Keratinocyte (primary cell): ENCODE results near the gene SEC16A. TPM values are rescaled to one million over a fixed set of nuclear protein-coding genes. Genes with fewer than 3 reads are reported as not detected.

Experiments
- DNase-seq: peaks from one replicate; pipeline ENCODE4 v3.0.0-alpha.2; 2011; ENCODE audit warnings: low read depth, missing footprints, low spot score
- FAIRE-seq: peaks from 2 replicates; lab custom pipeline; 2011; peaks lifted over from hg19 to GRCh38; lab: Jason Lieb, UNC
- H2AFZ ChIP-seq: 2 replicates; pipeline ENCODE4 v1.6.0; 2012; ENCODE audit warnings: low read length, control low read depth, inconsistent platforms; ENCODE audit not compliant: control insufficient read depth
- H3K27ac ChIP-seq: 2 replicates; pipeline ENCODE4 v1.5.1; 2011; ENCODE audit warnings: low read length; ENCODE audit not compliant: control insufficient read depth, insufficient read depth
- H3K27me3 ChIP-seq: 3 replicates; pipeline ENCODE4 v1.6.0; 2011; ENCODE audit warnings: low read length; ENCODE audit not compliant: control insufficient read depth, insufficient read depth; ENCODE audit errors: extremely low read depth
- H3K36me3 ChIP-seq, 2 experiments: 2 replicates in 1 of 2; 3 replicates in 1 of 2; pipeline ENCODE4 v1.5.1; 2011; ENCODE audit warnings: low read length in 2 of 2, mild to moderate bottlenecking in 1 of 2; ENCODE audit not compliant: control insufficient read depth in 2 of 2, insufficient read depth in 2 of 2; ENCODE audit errors: extremely low read depth in 1 of 2
- H3K4me1 ChIP-seq: 3 replicates; pipeline ENCODE4 v1.5.1; 2011; ENCODE audit warnings: low read length; ENCODE audit not compliant: control insufficient read depth, insufficient read depth; ENCODE audit errors: extremely low read depth
- H3K4me2 ChIP-seq: 3 replicates; pipeline ENCODE4 v1.6.0; 2011; ENCODE audit warnings: low read depth, low read length; ENCODE audit not compliant: control insufficient read depth, insufficient read depth; ENCODE audit errors: extremely low read depth
- H3K4me3 ChIP-seq, 3 experiments: fragments of 200-600 bp in 1 of 3; sonication (generic) in 1 of 3; 2 replicates in 2 of 3; 3 replicates in 1 of 3; pipeline ENCODE4 v1.5.1; 2011 to 2016; ENCODE audit warnings: low read length in 3 of 3, mild to moderate bottlenecking in 3 of 3, control low read depth in 2 of 3, inconsistent platforms in 1 of 3, low read depth in 1 of 3, mixed read lengths in 1 of 3, mixed run types in 1 of 3, moderate library complexity in 1 of 3; ENCODE audit not compliant: control insufficient read depth in 2 of 3, insufficient read depth in 2 of 3; ENCODE audit errors: extremely low read depth in 1 of 3
- H3K79me2 ChIP-seq: 2 replicates; pipeline ENCODE4 v1.6.0; 2012; ENCODE audit warnings: low read length; ENCODE audit not compliant: control insufficient read depth, insufficient read depth
- H3K9ac ChIP-seq: 3 replicates; pipeline ENCODE4 v1.6.0; 2011; ENCODE audit warnings: low read length; ENCODE audit not compliant: control insufficient read depth, insufficient read depth; ENCODE audit errors: extremely low read depth
- H3K9me1 ChIP-seq: 3 replicates; pipeline ENCODE4 v1.6.0; 2011; ENCODE audit warnings: low read length; ENCODE audit not compliant: control insufficient read depth, insufficient read depth; ENCODE audit errors: extremely low read depth
- H3K9me3 ChIP-seq: 2 replicates; pipeline ENCODE4 v1.5.1; 2012; ENCODE audit warnings: low read depth, low read length; ENCODE audit not compliant: control insufficient read depth
- H4K20me1 ChIP-seq: 3 replicates; pipeline ENCODE4 v1.6.0; 2011; ENCODE audit warnings: low read length; ENCODE audit not compliant: control insufficient read depth, insufficient read depth; ENCODE audit errors: extremely low read depth
- CTCF ChIP-seq, 3 experiments: IDR thresholded peaks in 1 of 3; conservative IDR thresholded peaks in 1 of 3; optimal IDR thresholded peaks in 1 of 3; 2 replicates in 2 of 3; 3 replicates in 1 of 3; pipeline versions ENCODE3 to v1.5.1; 2011; ENCODE audit warnings: low read length in 3 of 3, mild to moderate bottlenecking in 3 of 3, moderate library complexity in 2 of 3, control low read depth in 1 of 3, inconsistent platforms in 1 of 3; ENCODE audit not compliant: insufficient read depth in 2 of 3; ENCODE audit errors: extremely low read depth in 1 of 3
- EZH2 ChIP-seq: IDR thresholded peaks from one replicate; pipeline ENCODE4 v1.6.1; 2012; ENCODE audit warnings: inconsistent platforms, mild to moderate bottlenecking, low read length, moderate library complexity
- dilution Hi-C: fragments of 300-500 bp; cut with MboI; formaldehyde crosslinking; loops from one replicate; pipeline ENCODE4 v1.7.0; 2020; ENCODE audit warnings: low sequenced_read_pairs; ENCODE audit not compliant: extremely low pct_ligation_motif_present
- polyA plus RNA-seq, 5 experiments: library from polyadenylated mRNA; depleted of rRNA in 3 of 5; stranded (reverse) in 3 of 5; stranded (forward) in 1 of 5; unstranded in 1 of 5; fragments of >200 nt; gene quantifications; 1 replicate in 1 of 5; 2 replicates in 3 of 5; 3 replicates in 1 of 5; pipeline versions ENCODE4 v1.2.1 to v1.2.3, GENCODE V29; 2011 to 2012; ENCODE audit warnings: missing spikeins in 2 of 5, low read depth in 1 of 5, low replicate concordance in 1 of 5

The SEC16A gene
- polyA plus RNA-seq, 1 donor (not counting 4 experiments of a cell fraction or from before 2014, with no cell fraction given) = 15.8 TPM

GRCh38 chr9:136515276-136515675, 32.4 kb upstream of the SEC16A start:
- no peak overlapping the region for H3K27ac ChIP-seq
- DNase-seq = no peak
- no peaks in the 10 kb centered on the region for H3K27me3 ChIP-seq

GRCh38 chr9:136514022-136514714, 31.3 kb upstream of the SEC16A start:
- H3K4me3 ChIP-seq = no peak overlapping the region
- peaks cover 13% of the 10 kb centered on the region for H4K20me1 ChIP-seq
- H3K27ac ChIP-seq = no peak overlapping the region
- FAIRE-seq = no peak
- H3K4me1 ChIP-seq = no peaks in the 10 kb centered on the region
- dilution Hi-C loops = no loop called here
- H3K9ac ChIP-seq = no peak overlapping the region
- no peak overlapping the region for H3K4me2 ChIP-seq
- H2AFZ ChIP-seq = no peak overlapping the region
- H3K9me1 ChIP-seq = no peaks in the 10 kb centered on the region
- H3K79me2 ChIP-seq = peaks cover 24% of the 10 kb centered on the region
- TF ChIP-seq EZH2 (no peak), CTCF (optimal IDR thresholded peaks at IDR 0.05 in 1 of 3, IDR thresholded peaks at IDR 0.05 in 1 of 3, conservative IDR thresholded peaks at IDR 0.05 in 1 of 3; ENCODE audit: extremely low read depth in 1 of 3, insufficient read depth in 2 of 3, low read length in 3 of 3) (no peak)
- no peaks in the 10 kb centered on the region for H3K9me3 ChIP-seq
- no peak for DNase-seq
- peaks cover 60 to 74% of the 10 kb centered on the region in 2 experiments for H3K36me3 ChIP-seq
- H3K27me3 ChIP-seq = no peaks in the 10 kb centered on the region

More at GRCh38 chr9:136515276-136515675, 32.4 kb upstream of the SEC16A start:
- Histone ChIP-seq H3K4me1 (no peaks in the 10 kb centered on the region), H4K20me1 (peaks cover 11% of the 10 kb centered on the region), H3K9ac (no peak overlapping the region), H3K9me1 (no peaks in the 10 kb centered on the region), H3K36me3 (peaks cover 57 to 69% of the 10 kb centered on the region in 2 experiments), H3K4me2 (no peak overlapping the region), H3K79me2 (peaks cover 25% of the 10 kb centered on the region), H3K9me3 (no peaks in the 10 kb centered on the region), H3K4me3 (no peak overlapping the region), H2AFZ (no peak overlapping the region)
- TF ChIP-seq EZH2 (no peak), CTCF (optimal IDR thresholded peaks at IDR 0.05 in 1 of 3, IDR thresholded peaks at IDR 0.05 in 1 of 3, conservative IDR thresholded peaks at IDR 0.05 in 1 of 3; ENCODE audit: extremely low read depth in 1 of 3, insufficient read depth in 2 of 3, low read length in 3 of 3) (no peak)
- dilution Hi-C loops = no loop called here
- no peak for FAIRE-seq
